GM18508 (cell line): ENCODE results near the gene NOL4L.
"Not testable (repeated sequence)": the region's sequence is repeated elsewhere in the genome, so short reads cannot be mapped to it uniquely, and the experiment has no call there.

Experiments
- ATAC-seq: cut with Tn5 transposase; IDR thresholded peaks from one replicate; pipeline ENCODE4 v1.9.1; 2021; ENCODE audit warnings: moderate number of reproducible peaks; ENCODE audit not compliant: insufficient read depth, unreplicated experiment

Gene NOL4L

DNA sequence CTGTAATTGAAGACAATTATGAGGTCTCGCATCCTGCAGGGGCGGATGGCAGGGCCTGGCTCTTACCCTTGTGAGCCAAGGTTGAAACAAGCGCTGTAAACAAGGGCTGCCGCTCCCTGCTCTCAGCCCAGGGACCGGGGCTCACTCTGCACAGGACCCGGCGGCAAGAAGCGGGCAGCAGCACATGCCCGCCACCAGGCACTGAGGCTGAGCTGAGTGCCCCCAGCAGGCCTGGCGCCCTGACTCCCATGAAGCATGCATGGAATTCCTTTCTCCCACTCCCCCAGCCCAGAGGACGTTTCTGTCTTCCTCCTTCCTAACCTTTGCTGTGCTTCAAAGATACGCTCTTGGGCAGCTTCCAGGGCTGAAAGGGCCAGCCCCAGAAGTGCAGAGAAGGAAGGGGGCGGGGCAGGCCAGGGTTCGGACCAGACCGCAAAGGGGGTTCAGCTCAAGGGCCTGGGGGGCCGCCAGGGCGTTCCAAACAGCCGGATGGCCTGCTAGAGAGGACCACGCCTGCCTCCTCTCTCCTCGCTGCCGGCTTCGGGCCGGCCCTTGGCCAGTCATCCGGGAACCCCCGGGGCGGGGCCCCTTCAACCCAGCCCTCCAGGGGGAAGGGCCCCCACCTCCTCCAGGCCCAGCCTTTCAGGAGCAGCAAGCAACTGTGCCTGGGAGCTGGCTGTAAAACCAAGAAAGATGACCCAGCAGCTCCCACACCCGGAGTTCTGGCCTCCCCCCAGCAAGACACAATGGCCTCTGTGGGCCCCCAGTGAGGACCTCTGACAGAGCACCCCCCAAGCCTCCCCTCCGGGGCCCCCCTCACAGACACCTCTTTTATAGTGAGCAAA lies 109.9 kb downstream of the NOL4L start:
- no peak for ATAC-seq

DNA sequence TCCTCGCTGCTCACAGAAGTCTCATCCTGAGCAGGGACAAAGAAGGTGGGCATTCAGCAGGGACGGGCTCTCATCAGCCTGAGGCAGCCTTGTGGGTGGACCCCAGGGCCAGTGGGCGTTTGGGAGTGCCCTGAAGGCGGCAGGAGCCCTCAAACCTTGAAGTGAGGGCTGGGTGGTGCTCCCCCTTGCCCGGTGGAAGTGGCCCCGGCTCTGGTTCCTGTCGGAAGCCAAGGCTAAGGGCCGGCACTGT lies 110.5 kb downstream of the NOL4L start:
- no peak for ATAC-seq

DNA sequence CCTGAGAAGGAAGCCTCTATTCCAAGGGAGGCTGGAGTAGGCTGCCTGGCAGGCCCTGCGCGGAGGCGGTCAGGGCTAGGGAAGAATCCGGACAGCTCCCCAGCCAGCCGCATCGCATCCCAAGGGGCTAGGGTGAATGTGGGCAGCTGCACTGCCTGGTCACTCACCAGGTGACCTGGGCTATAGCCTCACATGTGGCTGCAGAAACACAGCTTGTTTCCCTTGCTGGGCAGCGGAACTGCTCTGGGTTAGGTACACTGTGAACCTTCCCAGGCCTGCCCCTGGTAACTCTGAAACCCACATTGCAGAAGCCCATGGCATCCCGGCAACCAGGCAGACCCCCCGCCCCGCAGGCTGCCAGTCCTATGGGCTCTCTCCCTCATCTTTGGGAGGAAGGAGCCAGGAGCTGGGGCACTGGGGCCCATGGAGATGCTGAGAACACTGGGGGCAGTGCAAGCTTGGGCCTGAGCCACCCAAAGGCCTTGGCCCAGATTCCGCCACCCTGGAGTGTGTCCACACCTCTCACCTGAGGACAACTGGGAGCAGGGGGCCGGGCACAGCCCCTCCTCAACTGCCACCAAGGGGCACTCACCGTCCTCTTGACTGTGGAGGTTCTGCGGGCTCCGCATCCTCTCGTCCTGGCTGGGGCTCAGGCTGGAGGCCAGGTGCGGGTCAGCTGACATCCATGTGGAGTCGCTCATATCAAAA lies 111.0 kb downstream of the NOL4L start:
- no peak for ATAC-seq

DNA sequence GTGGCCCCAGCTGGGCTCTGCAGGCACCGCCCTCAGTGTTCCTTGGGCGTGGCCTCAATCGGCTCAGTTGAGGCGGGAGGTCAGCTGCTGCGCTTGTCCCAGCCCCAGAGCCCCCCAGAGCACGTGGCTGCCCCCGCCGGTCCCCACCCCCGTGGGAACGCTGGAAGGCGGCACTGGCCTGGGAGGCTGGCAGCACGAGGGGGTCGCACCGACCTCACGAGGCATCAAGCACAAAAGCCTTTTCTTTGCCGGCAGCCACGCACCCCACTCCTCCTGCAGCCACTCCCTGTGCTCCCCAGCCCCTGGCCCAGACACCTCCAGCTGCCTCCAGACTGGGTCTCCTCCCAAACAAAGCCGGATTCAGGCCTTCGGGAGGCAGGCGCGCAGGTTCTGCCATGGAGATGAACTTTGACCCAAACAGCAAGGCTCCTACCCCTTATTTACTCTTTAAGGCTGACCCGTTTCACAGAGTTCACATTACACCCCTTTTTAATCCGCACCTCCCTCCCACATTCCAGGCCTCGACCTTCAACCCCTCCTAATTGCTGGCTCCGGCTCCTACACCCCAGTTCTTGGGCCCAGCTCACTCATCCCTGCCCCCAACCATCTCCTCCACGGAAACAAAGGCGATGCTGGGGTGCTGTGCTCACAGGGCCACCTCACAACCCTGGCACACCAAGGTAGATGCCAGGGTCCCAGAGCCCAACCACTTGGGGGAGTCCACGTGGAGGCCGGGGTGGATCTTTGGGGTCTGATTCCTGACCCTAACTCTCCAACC lies 111.7 kb downstream of the NOL4L start:
- ATAC-seq = no peak

DNA sequence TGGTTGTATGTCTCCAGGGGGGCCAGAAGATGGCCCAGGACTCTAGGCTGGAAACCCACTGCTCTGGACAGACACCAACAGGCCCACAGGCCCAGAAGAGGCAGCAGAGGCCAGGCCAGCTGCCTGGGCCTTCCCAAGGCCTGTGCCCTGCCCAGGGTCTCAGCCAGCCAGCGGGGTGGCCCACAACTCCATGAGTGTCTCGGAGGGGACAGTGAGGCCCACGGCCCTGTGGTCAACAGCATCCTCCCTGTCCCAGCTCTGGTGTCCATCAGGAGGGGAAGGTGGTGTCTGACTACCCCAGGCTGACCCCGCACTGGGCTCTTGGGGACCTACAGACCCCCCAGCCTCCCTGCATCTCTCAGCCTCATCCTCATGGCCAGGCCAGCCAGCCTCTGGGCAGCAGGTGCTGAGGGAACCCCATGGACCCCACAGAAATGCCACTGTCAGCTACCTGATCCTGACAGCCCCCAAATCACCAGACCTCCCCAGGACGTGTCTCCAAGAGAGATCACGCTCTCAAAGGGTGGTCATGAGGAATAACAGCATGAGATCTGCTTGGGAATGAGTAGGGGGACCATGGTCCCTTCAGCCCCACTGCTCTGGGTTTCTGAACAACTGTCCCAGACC lies 112.4 kb downstream of the NOL4L start:
- no peak for ATAC-seq

DNA sequence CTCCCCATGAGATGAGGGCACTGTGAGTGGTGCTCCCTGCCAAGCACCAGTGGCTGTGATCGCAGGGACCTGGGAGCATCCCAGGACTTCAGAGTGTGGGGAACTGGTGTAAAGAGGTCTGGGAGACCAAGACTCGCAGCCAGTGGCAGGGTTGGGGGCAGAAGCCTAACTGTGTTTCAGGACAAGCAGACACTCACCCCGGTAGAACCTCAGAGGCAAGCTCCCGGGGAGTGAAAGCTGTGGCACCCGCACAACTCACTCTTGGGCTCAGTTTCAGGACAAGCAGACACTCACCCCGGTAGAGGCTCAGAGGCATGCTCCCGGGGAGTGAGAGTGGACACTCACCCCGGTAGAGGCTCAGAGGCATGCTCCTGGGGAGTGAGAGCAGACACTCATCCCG lies 114.2 kb downstream of the NOL4L start:
- ATAC-seq = no peak

DNA sequence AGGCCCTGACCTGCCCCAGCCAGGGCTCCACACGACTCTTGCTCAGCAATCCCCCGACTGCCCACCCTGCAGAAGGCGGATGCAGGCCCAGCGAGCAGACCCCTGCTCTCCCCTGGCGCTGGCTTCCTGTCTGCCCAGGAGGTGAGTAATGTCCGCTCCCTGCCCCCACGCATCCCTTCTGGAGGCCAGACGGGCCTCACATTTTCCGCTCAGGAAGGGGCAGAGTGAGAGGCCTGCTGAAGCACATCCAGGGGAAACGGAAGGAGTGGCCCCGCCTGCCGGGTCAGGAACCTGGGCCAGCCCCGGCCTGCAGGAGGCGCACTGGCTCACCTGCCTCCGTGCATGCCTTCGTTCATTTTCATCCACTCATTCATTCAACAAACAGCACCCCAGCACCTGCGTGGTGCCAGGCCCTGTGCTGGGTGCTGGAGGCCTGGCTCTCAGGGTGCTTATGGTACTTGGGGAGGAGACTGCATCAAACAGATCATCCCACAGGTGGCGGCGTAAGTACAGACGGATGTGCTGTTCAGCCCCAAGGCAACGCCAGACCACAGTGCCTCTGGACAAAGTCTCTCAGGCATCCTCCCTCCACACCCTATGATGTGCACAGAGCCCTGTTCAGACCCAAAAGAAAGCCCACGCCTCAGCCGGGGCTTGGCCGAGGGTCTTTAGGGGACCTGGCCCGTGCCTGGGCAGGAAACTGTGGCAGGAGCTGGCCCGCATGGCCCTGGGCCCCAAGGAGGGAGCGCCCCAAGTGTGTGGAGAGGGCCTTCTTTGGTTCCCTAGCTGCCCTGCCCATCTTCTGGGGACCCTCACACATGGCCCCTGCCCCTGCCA lies 114.9 kb downstream of the NOL4L start:
- ATAC-seq = no peak

DNA sequence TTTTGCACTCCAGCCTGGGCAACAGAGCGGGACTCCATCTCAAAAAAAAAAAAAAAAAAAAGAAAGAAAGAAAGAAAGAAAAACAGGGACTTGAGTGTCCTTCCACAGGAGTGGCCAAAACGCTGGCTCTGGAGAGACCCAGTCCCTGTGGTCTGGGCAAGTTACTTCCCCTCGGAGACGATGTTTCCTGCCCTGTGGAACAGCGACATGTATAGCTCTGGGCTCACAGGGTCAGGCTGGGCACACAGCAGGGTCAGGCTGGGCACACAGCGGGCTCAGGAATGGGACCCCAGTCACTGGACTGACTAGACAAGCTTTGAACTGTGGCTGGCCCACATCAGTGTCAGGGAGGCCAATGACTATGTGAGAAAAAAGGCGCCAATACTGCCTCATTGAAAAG lies 116.3 kb downstream of the NOL4L start:
- no peak for ATAC-seq

DNA sequence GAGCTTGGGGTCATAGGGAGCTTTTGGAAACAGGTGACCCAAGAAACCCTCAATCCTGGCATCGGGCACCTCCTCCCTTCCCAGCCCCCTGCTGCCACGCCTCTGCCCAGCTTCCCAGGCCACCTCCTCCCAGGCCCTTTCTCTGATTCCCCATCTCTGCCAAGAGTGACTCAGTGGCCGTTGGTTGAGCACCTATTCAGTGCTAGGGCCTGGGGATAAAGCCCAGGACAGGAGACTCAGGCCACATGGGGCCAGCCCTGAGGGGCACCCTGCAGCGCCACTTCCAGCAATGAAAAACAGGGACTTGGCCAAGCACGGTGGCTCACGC lies 116.9 kb downstream of the NOL4L start:
- no peak for ATAC-seq

DNA sequence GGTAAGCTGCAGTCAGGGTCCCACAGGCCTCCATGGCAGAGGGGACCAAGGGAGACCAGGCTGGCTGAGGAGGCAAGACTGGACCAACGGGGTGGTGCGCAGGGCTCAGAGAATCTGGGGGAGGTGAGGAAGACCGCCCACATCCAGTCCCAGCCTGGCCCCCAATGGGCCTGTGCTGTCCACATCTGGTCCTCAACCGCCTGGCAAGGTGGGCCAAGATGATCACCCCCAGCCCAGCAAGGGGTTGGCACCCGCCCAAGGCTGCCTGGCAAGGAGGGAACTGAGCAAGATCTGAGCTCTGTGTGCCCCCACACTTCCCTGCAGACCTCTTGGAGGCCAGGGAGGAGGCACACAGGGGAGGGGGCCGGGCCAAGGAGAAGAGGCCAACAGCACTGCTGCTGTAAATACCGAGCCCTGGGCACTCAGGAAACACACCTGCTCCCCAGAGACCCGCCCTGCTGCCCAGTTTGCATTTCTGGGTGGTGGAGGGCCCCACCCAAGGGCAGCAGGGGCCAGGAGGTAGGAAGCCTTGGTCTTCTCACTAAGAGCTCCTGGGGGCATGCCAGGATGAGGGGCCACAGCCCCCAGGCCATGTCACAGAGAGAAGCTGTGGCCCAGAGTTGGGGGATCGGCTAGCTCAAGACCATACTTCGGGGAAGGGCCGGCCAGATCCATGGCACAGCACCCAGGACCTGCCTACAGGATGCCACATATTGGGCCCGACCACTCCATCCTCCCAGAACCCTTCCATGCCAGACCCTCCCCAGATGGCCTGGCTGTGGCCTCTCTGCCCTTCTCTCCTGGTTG lies 117.4 kb downstream of the NOL4L start:
- ATAC-seq = no peak

DNA sequence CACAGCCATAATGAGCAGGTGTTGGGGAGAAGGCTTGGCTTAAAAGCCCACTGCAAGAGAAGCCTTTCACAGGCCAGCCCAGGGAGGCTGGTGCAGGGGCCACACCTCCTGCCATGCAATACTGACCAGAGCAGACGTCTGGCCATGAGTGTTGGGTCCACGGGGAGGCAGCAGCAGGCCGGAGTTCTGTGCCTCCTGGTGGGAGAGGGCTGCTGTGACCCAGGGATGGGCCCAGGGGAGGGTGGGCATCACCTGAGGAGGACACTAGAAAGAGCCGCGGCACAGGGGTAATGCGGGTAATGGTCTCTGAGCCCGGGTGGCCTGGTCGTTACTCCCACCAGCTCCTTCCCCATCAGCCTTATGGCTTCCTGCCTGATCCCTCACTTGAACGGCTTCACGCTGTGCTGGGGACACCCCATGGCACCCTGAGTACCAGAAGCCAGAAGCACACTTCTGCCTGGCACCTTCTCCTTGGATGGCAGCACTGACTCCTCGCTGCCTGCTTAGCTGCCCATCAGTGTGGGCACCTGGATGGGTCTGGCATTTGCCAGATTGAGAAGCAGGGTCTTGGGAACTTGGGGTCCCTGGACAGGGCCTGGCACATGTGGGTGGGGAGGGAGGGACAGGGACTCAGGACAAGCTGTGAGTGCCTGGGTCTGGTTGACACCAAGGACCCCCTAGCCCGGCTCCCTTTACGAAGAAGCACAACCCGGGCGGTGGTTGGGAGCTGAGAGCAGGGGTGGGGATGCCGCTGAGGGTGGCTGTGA lies 118.2 kb downstream of the NOL4L start:
- no peak for ATAC-seq

DNA sequence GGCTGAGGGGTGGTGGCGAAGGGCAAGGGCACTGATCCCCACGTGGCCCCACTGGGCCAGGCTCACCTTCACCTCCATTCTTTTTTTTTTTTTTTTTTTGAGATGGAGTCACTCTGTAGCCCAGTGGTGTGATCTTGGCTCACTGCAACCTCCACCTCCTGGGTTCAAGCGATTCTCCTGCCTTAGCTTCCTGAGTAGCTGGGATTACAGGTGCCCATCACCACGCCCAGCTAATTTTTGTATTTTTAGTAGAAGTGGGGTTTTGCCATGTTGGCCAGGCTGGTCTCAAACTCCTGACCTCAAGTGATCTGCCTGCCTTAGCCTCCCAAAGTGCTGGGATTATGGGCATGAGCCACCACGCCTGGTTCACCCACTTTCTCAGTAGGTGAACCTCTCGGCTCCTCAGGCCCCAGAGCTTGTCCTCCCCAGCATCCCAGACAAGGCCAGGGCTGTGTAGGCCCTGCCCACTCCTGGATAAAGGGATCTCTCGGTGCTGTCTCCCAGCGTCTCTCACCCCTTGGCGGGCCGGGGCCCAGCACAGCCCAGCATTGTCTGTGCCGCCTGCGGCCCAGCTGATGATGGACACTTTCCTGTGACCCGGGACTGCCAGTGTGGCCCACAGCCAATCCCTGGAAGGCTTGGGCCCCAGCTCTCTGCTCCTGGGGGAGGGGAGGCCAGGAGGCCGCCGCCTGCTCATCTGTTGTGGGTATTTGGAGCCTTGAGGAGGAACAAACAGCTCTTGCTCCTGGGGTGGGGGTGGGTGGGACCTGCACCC lies 119.0 kb downstream of the NOL4L start:
- not testable (repeated sequence) for ATAC-seq

DNA sequence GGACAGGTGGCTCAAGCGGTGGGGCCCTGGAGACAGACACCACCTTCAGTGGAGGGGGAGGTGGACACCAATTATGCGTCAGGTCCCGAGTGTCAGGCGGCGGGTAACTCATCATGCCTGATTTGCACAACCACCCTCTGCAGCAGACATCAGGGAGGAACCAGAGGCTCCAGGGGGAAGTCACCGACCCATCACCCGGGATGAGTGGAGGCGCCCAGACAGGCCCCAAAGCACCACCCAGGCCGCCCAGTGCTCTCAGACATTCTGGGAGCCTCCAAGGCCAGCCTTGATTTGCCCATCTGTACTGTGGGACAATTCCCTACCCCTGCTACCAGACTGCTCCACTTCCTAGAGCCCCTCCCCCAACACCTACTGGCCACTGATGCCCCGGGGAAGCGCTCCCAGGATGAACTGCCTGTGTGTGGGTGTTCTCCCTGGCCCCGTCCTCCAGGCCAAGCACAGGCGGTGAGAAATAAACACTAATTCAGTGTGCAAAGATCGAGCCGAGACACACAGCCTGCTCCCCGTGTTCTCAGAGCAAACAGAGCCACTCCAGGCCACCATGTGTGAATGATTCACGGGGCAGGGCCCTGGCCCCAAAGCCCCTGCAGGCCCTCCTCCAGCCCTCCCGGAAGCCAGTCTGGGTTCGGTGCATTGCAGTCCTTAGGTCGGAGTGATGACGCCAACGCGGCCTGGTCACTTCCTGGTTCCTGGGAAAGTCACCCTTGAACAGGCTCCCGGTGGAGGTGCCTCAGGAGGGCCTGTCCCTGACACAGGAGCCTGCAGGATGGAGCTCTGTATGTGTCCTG lies 119.8 kb downstream of the NOL4L start:
- ATAC-seq = no peak

DNA sequence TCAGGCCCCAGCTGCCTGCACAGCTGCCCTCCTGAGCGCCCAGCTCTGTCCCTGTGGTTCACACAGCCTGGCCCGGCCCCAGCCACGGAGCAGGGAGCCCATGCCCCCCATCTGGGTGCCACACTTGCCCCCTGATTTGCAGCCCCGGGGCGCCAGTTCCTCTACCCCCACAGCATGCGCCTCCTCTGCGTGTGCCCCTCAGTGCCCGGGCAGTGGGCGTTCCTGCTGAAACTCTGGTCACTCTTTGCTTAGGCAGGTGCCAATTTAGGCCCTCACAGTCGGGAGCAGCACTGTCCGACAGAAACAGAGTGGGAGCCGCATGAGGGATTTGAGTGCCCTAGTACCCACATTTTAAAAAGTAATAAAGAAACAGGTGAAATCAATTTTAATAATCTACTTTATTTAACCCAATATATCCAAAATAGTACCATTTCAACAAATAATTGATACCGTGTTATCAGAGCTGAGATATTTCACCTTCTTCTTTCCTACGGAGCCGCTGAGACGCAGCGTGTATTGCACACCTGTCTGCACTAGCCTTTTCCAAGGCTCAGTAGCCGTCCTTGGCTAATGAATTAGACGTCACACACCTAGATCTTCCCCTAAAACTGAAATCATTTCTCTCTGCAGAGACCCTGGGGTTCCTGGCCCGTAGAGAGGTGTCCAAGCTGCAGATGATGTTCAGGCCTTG lies 120.6 kb downstream of the NOL4L start:
- no peak for ATAC-seq

DNA sequence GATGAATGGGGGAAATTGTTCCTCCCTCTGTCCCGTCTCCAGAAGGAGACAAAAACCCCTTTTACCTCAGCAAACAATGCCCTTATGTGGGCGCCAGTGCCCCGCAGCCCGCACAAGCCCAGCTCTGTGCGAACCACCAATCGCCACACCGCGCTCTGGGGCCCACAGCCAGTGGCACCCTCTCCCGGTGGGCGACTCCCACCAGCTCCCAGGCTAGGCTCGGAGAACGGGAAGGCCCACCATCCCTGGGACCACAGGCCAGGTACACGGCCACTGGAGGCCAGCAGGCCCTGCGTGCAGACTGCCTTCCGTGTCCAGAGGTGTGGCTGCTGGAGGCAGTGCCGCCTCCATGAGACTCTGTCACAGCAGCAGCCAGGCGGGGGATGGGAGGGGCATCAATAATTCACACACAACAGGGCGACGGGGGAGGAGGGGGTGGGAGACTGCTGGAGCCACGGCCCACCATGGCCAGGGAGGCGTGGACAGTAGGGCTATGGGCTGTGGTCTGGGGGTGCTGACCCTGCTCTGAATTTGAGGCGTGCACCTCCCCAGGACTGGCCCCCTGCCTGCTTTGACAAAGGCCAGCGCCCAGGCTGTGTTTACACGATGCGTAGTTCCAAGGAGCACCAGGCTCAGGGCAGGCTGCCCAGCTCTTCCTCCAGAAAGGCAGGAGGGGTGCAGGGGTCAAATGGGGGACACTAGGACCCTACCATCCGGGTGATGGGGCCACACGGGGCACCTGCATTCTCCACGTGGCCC lies 121.3 kb downstream of the NOL4L start:
- no peak for ATAC-seq
